HG03196 (cell line): ENCODE measurements around the gene VPS8.

Experiments used
- ATAC-seq: cut with Tn5 transposase; IDR thresholded peaks from one replicate; pipeline ENCODE4 v1.9.1; 2021; ENCODE audit not compliant: unreplicated experiment

Gene VPS8, protein sequence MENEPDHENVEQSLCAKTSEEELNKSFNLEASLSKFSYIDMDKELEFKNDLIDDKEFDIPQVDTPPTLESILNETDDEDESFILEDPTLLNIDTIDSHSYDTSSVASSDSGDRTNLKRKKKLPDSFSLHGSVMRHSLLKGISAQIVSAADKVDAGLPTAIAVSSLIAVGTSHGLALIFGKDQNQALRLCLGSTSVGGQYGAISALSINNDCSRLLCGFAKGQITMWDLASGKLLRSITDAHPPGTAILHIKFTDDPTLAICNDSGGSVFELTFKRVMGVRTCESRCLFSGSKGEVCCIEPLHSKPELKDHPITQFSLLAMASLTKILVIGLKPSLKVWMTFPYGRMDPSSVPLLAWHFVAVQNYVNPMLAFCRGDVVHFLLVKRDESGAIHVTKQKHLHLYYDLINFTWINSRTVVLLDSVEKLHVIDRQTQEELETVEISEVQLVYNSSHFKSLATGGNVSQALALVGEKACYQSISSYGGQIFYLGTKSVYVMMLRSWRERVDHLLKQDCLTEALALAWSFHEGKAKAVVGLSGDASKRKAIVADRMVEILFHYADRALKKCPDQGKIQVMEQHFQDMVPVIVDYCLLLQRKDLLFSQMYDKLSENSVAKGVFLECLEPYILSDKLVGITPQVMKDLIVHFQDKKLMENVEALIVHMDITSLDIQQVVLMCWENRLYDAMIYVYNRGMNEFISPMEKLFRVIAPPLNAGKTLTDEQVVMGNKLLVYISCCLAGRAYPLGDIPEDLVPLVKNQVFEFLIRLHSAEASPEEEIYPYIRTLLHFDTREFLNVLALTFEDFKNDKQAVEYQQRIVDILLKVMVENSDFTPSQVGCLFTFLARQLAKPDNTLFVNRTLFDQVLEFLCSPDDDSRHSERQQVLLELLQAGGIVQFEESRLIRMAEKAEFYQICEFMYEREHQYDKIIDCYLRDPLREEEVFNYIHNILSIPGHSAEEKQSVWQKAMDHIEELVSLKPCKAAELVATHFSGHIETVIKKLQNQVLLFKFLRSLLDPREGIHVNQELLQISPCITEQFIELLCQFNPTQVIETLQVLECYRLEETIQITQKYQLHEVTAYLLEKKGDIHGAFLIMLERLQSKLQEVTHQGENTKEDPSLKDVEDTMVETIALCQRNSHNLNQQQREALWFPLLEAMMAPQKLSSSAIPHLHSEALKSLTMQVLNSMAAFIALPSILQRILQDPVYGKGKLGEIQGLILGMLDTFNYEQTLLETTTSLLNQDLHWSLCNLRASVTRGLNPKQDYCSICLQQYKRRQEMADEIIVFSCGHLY (N-terminal part only)

DNA sequence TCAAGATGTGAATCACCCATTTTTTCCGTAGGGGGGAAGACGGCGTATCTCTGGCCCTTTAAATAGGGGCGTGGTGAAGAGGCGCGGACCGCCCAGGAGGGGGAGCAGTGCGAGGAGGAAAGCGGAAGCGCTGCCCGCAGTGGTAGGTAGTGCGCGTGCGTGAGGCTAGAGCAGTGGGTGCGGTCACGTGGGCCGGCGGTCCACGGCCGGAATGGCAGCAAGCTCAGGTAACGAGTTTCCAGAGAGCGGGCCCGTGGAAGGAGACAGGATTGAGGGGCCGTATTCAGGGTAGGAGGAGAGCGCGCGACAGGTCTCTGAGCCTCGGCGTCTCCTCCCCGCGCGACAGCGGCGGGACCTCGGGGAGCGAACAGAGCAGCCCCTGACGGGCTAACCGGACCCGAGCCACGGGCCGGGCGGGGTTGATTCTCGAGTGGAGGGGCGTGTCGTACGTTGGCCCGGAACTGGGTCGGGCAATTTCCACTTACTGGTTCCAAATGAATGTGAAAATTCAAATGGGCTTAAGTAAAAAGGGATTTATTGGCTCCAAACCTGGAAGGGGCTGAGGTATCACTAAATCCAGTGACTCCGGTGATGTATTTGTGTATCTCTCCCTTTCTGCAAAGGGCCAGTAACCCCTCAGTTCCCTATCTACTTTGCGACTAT lies at the start of gene VPS8:
Gene VPS8, plus strand, starts transcription at position 168 of the 663 bp plus-strand sequence. CDS start 12,467 bp downstream, outside the sequence.
- peak; percentile 90 for ATAC-seq

DNA sequence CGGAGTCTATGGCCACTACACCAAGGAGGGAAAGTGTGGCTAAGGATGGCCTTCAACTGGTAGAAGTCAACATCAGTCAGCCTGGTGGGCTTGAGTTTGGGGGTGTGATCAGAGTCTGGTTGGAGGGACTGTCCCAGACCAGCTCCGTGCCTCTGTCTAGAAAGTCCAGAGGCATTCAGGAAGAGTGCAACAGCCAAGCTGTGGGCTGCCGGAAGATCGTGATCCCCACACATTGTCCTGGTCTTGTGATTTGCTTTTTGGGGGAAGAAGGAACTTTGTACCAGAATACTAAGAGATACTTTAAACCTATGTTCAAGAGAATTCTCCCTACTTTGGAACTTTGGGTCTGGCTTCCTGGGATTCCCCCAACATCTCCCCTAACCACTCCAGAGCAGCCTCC lies 47.8 kb upstream of the VPS8 start:
- no peak for ATAC-seq

DNA sequence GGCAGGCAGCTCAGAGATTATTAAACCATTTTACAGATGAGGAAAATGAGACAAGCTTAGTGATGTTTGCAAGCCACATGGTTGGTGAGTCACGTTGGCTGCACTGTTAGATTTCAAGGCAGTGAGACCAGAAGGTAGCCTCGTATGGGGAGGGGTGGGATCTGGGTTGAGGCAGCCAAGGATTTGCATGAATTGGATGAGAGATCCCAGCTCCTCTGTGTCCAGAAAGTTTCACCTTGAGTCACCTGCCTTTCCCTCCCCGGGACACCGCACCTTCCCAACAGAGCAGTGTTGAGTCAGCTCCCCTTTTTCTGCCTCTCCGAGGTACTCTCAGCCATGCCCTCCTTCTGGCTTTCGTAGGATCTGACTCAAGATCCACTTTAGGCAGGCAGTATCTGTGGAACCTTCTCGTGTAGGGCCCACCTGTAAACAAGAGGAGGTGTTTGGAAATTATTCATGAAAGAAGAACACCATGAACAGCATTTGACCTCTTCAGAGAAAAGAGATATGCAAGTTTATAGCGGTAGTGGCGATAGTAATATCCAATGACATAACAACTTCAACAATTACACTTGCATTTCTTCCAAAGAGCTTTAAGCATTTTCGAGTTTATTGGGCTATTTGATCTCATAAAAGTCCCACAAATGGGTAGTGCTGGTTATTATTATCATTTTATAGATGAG lies 46.8 kb upstream of the VPS8 start:
- ATAC-seq = no peak

DNA sequence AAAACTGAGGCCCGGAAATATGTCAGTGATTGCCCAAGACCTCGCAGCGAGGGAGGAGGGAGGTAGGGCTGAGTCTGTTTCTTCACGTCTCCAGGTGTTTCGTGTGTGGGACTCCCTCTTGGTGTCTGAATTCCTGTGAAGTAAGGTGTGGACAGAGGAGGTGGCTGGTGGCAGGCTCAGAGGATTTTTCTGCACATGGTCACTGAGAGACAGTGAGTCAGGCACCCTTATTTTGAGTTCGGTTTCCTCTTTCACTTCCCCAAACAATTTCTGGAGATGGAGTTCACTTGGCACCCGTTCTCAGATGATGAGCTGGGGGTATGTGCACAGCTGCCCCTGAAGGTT lies 46.3 kb upstream of the VPS8 start:
- peak; percentile 49 for ATAC-seq

DNA sequence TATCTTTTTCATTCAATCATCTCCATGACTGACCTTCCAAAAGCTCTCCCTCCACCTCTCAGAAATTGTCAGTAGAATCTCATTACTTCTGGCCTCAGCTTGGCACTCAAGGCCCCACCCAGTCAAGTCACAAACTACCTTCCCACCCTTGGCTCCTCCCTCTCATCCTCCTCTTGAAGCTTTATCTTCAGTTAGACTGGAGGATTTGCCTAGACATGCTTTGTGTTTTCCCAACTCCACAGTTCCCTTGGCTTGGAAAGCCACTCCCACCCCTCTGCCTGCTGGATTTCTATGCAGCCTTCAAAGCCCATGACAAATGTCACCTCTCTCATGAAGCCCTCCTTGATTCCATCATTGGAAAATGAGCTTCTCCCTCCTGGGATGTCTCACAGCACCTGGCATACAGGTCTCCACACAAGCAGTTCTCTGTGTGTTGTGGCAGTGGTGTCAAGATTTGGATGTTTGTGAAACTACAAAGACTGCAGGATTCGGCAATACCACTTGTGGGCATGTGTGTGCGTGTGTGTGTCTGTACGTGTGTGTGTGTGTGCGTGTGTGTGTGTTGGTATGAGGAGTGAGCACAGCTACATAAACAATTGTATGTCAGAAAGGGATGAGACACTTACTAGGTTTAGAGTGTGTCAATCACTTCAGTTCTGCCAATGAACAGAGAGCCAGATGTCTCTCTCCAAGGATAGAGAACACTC lies 45.3 kb upstream of the VPS8 start:
- no peak for ATAC-seq

DNA sequence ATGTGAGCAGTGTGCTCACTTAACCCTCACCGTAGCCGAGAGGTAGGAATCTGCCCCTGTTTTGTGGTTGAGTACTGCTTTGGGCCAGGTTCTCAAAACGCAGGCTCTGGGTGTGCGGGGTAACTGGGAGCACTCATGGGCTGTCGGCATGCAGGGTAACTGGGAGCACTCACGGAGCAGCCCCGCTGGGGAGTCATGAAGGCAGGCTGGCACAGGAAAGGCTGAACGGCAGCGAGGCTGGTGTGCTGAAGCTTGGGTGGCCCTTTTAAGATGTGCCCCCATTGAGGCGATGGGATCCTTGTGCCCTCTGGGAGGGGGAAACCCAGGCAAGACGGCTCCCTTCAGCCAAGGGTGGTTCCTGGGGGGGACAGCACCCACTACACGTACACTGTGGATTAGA lies 44.6 kb upstream of the VPS8 start:
- ATAC-seq = no peak

DNA sequence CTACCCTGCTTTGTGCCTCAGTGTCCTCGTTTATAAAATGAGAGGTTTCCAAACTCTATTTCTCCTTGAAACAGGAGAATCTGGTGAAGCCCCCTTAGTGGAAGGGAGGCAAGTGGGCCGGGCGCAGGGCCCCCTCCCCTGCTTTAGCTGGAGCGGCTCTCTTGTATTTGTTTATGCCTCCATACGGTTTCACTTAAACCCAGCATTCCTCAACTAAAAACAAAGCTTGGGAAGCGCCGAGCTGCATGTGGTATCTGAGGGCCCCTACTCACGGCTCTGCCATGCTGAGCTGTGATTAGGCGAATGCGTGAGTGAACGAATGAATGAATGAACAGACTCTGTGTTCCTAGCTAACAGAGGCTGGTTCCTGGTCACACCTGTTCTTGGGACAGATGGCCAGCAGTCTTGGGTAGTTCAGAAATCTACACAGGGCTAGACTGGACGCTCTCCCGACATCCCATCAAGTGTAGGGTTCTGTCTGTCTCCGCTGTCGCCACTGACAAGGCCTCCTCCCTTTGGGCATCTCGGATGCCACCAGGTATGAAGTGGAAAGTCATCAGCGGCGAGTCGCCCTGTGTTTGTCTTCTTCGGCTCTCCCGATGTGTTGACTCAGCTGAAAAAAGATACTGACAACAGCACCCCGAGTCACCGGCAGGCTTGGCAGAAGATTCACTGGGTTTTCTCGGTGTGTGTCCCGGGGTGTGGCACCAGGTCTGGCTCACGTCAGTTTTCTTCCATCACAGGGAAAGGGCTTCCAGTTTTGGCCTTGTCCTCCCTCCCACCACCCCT lies 42.4 kb upstream of the VPS8 start:
- no peak for ATAC-seq

DNA sequence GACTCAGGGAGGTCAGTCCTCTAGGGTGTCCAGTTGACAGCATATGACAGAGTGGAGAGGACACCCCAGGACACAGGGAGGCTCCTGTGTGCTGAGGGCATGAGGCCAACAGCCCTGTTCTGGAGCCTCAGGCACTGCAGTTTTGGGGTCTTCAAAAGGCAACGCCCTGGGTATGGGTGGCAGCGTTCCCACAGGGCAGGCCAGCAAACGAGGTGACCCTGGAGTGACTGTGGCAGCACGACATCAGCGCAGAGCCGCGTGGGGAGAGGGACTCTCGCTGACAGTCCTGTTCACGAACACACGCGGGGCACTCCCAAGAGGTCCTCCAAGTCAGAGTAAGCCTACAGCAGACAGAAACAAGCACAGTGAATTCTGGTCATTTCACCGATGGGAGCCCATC lies 41.4 kb upstream of the VPS8 start:
- no peak for ATAC-seq

DNA sequence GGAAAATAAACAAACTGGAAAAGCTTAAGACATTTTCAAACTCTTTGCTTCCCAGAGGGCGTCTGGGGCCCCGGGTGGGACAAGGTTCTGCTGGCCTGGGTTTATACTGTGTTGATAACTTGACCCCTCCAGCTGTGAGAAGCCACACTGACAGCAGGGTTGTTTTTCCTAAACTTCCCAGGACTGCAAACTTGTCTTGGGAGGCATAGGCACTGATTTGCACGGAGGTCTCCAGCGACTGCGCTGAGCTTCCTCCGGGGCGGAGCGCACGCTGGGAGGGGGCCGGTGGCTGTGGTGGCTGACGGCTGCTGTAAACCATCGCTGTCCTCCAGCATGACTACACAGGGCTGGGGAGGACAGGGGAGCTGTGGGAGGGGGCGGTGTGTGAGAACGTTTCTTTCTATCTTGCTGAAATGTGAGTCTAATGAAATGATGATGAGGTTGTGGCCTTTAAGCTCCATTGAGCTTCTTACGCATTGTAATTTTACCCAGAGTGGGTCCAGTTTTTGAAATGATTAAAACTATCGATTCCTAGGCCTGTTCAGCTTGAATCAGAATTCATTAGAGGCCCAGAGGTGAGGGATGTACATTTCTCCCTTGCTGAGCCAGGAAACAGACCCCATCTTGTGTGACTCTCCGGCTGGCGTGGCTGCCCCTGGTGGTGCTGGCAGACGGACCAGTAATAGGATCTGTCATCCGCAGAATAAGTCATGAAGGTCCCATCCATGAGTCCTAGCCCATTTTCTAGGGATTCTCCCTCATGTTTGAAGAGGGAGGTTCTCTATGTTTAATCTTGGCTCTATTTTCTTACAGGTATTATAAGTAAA lies 40.5 kb upstream of the VPS8 start:
- ATAC-seq = no peak

DNA sequence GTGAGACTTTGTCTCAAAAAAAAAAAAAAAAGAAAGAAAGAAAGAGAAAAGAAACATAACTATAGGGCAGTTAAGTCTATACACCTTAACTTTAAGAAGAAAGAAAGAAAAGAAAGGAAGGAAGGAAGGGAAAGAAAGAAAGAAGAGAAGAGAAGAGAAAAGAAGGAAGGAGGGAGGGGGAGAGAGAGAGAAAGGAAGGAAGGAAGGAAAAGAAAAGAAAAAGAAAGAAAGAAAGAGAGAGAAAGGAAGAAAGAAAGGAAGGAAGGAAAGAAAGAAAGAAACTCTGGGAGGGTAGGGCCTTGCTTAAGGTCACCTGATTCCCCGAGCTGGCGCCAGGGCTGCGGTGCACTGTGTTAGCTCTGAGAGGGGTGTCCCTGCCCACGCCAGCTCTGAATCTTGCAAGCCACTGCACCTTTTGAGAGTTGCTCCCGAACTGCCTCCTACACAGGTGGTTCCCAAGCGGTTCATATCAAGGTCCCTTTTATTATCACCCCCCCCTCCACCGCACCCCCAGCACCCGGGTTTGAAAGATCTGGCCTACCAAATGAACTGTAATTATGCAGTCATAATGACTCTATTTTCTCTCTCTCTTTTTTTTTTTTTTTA lies 39.2 kb upstream of the VPS8 start:
- ATAC-seq = no peak

DNA sequence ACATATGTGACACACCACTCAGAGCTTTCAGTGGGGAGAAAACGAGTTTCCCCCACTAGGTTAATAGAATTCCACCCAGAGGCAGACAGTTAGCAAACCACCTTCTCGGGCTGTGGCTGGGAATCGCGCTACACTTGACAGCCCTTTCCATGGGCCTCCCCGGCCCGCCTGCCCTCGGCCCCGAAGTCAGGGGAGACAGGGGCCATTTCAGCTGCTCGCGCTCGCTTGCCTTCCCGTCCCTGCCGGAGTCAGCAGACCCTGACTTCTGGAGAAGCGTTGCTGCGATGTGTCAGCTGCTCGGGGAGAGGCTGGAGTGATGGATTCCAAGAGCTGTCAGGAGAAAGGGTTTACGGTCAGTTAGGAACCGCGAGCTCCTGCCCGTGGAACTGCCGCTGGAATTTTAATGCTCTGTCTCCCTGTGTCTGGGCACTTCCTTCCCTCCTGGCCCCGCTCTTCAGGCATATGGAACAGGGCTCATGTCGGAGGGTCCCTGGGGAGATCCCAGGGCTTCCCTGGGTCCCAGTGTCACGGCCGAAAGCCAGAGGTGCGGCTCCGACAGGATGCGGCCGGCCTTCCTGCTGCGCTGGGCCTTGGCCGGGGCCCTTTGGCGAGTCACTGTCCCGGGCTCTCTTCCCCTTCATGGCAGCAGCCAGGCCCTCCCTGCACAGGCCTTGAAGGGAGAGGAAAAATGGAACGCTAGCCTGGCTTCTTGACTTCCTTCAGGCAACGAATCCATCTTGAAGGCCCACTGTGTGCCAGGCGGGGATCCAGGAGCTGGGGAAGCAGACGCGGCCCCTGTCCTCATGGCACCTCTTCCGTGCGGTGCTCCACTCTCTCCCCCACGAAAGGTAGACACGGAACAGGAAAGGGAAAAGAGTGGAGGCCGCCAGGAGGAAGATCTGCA lies 38.4 kb upstream of the VPS8 start:
- no peak for ATAC-seq

DNA sequence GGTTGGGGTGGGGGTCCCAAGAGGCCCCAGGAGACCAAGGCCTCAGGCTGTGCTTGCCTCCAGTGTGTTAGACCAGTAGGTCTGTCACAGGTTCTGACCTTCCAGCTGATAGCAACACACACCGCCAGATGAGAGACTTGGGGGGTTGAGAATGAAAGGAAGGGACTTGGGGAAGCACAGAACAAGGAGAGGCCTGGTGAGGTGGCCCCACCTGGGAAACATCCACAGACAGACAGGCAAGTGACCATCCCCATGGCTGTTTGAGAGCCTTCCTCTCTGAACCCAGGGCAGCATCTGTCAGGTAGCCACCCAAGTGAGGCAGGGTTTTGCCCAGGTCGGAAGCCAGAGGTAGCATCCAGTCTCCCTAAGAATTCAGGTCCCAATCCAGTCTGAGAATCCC lies 35.0 kb upstream of the VPS8 start:
- ATAC-seq = no peak

DNA sequence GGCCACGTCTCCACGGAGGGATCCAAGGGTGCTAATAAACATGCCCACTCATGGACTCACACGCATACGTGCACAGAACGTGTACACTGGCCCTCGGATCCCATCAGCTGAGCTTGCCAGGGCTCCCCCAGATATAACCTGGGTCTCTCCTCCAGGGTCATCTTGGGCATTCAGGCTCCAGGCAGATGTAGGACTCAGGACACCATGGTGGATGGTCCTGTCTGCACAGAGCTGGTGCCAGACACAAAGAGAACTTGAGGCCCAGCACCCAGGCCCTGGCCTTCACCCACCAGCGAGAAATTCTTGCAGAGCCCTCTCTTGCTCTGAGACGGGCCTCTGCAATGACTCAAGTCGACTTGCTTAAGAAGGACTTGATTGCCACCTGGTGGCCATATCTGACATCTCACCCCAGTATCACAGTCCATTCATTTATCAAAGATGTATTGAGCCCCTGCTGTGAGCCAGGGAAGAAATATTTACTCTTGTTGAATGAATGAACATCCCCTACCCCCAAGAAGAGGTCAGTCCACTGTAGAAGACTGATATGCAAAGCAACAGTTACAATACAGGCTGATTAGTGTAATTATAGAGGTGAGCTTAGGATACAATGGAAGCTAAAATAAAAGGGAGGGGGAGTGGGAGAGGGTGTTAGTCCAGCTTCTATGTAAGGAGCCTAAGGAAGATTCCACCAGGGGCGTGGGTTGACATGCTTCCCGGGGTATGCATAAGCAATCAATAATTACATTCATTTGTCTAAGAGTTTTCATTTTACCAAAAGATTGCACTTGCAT lies 34.2 kb upstream of the VPS8 start:
- peak; percentile 72 for ATAC-seq

DNA sequence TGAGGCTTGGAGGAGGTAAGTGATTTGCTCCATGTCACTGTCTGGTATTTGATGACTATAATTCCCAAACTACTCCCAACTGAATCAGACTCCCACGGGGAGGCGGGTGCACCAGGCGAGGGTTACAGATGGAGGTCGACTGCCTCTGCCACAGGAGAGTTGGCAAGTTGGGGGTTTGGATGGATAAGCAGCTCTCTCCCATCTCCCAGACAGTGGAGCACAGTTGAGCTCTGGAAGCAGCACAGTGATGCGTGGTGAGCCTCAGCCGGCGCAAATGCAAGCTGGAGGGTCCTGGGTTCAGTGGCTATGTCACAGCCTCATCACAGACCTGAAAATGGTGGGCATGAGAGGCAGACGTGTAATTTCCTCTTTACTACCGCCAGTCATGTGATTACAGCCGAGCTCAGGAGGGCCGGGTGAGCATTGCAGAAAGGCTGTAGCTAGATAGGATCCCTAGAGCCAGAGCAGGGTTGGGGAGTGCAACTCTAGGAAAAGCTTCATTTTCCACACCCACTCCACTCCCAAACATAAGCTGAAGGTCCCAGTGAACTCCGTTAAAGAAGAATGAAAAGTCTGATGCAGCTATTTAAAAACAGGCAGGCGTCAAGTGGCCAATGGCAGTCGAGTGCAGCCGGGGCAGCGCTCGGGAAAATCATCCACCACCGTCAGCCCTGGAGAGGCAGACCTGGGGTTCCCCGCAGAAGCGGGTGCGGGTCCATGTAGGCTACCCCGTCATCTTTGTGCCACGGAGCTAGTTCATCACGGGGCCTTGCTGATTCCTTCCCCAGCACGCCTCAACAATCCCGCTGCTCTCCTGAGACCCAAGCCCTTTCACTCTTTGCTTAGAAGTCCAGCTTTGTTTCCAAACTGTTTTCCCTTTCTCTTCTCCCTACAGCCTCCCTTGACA lies 33.3 kb upstream of the VPS8 start:
- ATAC-seq = no peak
